Neutrophil (primary cell): Measurements from ENCODE around the gene WDR37.
"Not testable (repeated sequence)": the region's sequence is repeated elsewhere in the genome, so short reads cannot be mapped to it uniquely, and the experiment has no call there.

Experiments used
- H3K27ac ChIP-seq: fragments of 200-600 bp; sonication (generic); 2 replicates; pipeline ENCODE4 v1.5.1; 2016; ENCODE audit warnings: mild to moderate bottlenecking, moderate library complexity
- H3K27me3 ChIP-seq: fragments of 200-600 bp; sonication (generic); 2 replicates; pipeline ENCODE4 v1.6.0; 2016; ENCODE audit warnings: mild to moderate bottlenecking
- H3K36me3 ChIP-seq: fragments of 200-600 bp; sonication (generic); 2 replicates; pipeline ENCODE4 v1.5.1; 2017
- H3K4me1 ChIP-seq, 2 experiments: fragments of 200-600 bp in 1 of 2; sonication (generic) in 1 of 2; 1 replicate in 1 of 2; 2 replicates in 1 of 2; pipeline versions ENCODE4 v1.5.1 to v1.6.1; 2013 to 2016; ENCODE audit warnings: low read depth in 1 of 2, low read length in 1 of 2, mild to moderate bottlenecking in 1 of 2, moderate library complexity in 1 of 2; ENCODE audit not compliant: control insufficient read depth in 1 of 2, insufficient read depth in 1 of 2
- H3K4me3 ChIP-seq, 2 experiments: fragments of 200-600 bp in 1 of 2; sonication (generic) in 1 of 2; 1 replicate in 1 of 2; 2 replicates in 1 of 2; pipeline ENCODE4 v1.5.1; 2013 to 2016; ENCODE audit warnings: low read depth in 1 of 2, low read length in 1 of 2, mild to moderate bottlenecking in 1 of 2, moderate library complexity in 1 of 2
- H3K9me3 ChIP-seq: fragments of 200-600 bp; sonication (generic); 2 replicates; pipeline ENCODE4 v1.5.1; 2016
- TF ChIP-seq, protein P1 (sequence below): fragments of 200-600 bp; sonication (generic); IDR thresholded peaks from 2 replicates; pipeline ENCODE4 v1.5.1; 2016; ENCODE audit warnings: antibody characterized with exemption

The WDR37 gene

DNA sequence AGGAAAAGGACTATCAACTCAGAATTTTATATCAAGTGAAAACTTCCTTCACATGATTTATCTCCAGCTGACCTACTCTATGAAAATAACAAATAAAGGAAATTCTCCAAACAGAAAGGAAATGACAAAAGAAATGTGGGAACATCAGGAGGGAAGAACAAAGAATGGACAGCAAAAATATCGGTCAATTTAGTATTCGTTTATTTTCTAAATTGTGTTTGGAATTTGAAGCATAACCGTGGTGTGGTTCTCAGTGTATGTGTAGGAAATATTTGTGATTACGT, 8.7 kb downstream of the WDR37 start:
- H3K4me1 ChIP-seq = peaks cover 63 to 66% of the 10 kb centered on the region in 2 experiments

DNA sequence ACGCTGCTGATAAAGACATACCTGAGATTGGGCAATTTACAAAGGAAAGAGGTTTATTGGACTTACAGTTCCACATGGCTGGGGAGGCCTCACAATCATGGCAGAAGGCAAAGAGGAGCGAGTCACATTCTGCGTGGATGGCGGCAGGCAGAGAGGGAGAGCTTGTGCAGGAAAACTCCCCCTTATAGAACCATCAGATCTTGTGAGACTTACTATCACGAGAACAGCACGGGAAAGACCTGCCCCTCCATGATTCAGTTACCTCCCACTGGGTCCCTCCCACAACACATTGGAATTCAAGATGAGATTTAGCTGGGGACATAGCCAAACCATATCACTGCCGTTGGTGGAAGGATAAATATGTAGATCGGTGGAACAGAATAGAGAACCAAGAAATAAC, 10.5 kb downstream of the WDR37 start:
- not testable (repeated sequence) for H3K36me3 ChIP-seq, H3K27me3 ChIP-seq, H3K9me3 ChIP-seq, H3K4me3 ChIP-seq, H3K27ac ChIP-seq
- peaks cover 60 to 67% of the 10 kb centered on the region in 2 experiments for H3K4me1 ChIP-seq

More for the DNA sequence above, 8.7 kb downstream of the WDR37 start:
- TF ChIP-seq, protein P1, sequence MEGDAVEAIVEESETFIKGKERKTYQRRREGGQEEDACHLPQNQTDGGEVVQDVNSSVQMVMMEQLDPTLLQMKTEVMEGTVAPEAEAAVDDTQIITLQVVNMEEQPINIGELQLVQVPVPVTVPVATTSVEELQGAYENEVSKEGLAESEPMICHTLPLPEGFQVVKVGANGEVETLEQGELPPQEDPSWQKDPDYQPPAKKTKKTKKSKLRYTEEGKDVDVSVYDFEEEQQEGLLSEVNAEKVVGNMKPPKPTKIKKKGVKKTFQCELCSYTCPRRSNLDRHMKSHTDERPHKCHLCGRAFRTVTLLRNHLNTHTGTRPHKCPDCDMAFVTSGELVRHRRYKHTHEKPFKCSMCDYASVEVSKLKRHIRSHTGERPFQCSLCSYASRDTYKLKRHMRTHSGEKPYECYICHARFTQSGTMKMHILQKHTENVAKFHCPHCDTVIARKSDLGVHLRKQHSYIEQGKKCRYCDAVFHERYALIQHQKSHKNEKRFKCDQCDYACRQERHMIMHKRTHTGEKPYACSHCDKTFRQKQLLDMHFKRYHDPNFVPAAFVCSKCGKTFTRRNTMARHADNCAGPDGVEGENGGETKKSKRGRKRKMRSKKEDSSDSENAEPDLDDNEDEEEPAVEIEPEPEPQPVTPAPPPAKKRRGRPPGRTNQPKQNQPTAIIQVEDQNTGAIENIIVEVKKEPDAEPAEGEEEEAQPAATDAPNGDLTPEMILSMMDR = no peak
- Histone ChIP-seq H3K27me3 (no peaks in the 10 kb centered on the region), H3K9me3 (no peaks in the 10 kb centered on the region), H3K4me3 (no peak overlapping the region), H3K36me3 (no peaks in the 10 kb centered on the region), H3K27ac (peak overlapping the region; percentile 84)

DNA sequence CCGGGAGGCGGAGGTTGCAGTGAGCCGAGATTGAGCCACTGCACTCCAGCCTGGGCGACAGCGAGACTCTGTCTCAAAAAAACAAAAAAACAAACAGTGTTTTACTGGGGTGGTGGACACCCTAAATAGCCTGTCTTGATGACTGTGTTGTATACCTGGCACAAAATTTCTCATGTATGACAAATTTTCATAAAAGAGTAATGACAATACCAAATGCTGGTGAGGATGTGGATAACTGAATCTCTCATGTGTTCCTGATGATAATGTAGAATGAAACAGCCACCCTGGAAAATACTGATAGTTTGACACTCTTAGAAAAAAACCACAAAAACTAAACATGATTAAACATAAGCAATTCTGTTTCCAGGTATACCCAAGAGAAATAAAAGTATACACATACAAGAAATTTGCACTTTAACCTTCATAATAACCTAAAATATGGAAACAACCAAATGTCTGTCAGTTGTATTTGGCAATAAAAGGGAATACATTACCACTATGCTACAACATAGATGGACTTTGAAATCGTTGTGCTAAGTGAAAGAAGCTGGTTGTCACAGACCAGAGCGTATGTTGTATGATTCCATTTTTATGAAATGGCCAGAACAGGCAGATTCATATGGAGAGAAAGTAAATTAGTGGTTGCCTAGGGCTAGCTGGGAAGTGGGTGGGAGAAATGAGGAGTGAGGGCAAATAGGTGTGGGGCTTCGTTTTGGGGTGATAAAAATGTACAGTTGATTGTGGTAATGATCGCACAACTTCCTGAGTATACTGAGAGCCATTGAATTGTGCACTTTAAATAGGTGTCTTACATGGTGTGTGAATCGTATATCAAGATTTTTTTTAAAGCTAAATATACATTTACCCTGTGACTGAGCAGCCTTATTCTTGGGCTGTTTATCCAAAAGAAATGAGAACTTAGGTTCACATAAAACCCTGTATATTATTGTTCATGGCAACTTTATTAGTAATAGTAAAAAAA, 12.5 kb downstream of the WDR37 start:
- TF ChIP-seq, protein P1 = no peak
- no peaks in the 10 kb centered on the region for H3K9me3 ChIP-seq
- H3K27me3 ChIP-seq = no peaks in the 10 kb centered on the region
- H3K4me3 ChIP-seq = no peak overlapping the region
- peak overlapping the region; percentile 78 for H3K27ac ChIP-seq
- H3K4me1 ChIP-seq = peaks cover 40 to 47% of the 10 kb centered on the region in 2 experiments
- peaks cover 16% of the 10 kb centered on the region for H3K36me3 ChIP-seq

DNA sequence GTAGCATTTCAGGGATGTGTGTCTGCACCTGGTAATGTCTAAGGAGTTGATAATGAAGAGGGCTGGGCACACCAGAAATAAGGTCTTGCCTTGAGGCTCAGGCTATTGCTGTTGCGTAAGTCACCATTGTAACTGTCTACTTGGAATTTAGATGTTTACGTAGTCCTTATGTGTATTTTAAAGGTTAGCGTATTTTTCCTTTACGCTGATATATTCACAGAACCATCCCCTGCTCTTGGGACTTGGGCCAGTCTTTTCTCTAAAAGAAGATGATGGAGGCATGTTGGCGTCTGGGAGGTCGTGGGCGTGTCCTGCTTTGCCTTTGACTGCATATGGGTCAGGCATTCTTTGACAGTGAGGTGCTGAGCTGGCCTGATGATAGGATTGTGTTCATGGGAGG, 14.7 kb downstream of the WDR37 start:
- TF ChIP-seq, protein P1 = no peak
- H3K9me3 ChIP-seq = no peaks in the 10 kb centered on the region
- H3K4me3 ChIP-seq = no peak overlapping the region
- H3K27ac ChIP-seq = peak overlapping the region; percentile 78
- H3K36me3 ChIP-seq = peaks cover 29% of the 10 kb centered on the region
- no peaks in the 10 kb centered on the region for H3K27me3 ChIP-seq
- H3K4me1 ChIP-seq = peaks cover 28 to 33% of the 10 kb centered on the region in 2 experiments

DNA sequence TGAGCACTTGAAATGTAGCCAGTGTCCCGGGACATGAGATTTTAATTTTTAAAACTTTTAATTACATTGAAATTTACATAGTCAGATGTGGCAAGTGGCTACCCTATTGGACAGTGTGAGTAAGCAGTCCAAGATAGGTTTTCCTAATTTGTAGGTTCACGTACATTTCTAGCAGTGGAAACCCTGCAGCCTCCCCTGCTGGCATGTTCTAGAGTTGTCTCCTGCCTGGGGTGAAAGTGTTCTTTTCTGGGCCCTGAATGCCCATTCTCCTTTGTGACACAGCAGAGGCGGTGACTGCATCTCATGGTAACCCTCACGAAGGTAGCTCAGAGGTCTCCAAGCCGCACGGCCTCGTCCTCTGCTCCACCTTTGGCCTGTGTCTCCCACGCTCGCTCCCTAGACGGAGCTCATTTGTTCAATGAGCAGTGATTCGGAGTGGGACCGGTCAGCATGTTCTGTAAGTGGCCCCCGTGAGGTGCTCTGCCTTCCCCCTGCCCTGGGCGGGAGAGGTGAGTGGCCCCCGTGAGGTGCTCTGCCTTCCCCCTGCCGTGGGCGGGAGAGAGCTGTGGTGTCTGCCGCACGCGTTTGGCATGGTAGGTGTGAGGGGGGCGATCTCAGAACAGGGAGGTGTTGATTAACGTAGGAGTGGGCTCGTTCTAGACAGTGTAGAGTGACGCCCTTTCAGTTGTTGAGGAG, 18.0 kb downstream of the WDR37 start:
- H3K36me3 ChIP-seq = peaks cover 49% of the 10 kb centered on the region
- no peak overlapping the region for H3K27ac ChIP-seq
- H3K4me3 ChIP-seq = no peak overlapping the region

More for the DNA sequence above, 18.0 kb downstream of the WDR37 start:
- TF ChIP-seq, protein P1 = no peak
- Histone ChIP-seq H3K4me1 (peaks cover 22 to 24% of the 10 kb centered on the region in 2 experiments), H3K9me3 (no peaks in the 10 kb centered on the region), H3K27me3 (no peaks in the 10 kb centered on the region)
